NCI-H1417 (cell line): Measurements from ENCODE around the gene SIRPG.

Experiments used
- DNase-seq, 3 experiments: peaks; one replicate each; lab custom pipeline; 2025; lab: John Stamatoyannopoulos, UW

Gene SIRPG

DNA sequence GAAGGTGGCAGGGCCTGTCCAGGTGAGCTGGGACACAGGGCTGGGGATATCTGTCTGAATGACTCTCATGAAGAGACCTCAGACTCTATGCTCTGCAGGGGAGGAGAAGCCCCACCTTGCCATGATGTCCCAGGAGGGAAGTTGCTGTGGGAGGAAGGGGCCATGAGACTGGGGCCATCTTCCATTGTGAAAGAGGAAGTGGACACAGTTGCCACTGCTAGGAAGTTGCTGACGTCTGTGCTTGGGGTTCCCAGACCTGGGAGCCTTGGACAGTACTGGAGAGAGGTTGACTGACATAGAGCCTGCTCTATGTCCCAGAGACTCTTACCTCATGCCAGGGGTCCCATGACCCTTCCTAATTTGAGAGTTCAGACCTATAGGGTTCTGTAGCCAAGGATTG, 62.2 kb downstream of the SIRPG start:
- DNase-seq: no peak

- no peak for DNase-seq
Measured at GRCh38 chr20:1588533-1589460, 68.8 kb downstream of the SIRPG start.

GRCh38 chr20:1587781-1588532, 69.6 kb downstream of the SIRPG start:
- no peak for DNase-seq

GRCh38 chr20:1579488-1579887, 78.1 kb downstream of the SIRPG start:
- no peak for DNase-seq
